ENCODE results near the gene MIEF2. TPM values are rescaled to one million over a fixed set of nuclear protein-coding genes. Genes with fewer than 3 reads are reported as not detected.

Gene MIEF2
- polyA plus RNA-seq, 1 of the 3 experiments (the other 2 are of a cell fraction), result 12.7 TPM

DNA sequence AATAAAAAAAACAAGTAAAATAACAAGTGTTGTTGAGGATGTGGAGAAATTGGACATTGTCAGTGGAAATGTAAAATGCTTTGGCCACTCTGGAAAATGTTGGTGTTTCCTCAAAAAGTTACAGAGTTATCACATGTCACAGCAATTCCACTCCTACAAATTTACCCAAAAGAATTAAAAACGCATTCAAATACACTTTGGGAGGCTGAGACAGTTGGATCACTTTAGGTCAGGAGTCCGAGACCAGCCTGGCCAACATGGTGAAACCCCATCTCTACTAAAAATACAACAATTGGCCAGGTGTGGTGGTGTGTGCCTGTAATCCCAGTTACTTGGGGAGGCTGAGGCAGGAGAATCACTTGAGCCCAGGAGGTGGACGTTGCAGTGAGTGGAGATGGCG lies 48.7 kb downstream of the MIEF2 start:
- no peak overlapping the region for H3K9ac ChIP-seq
- CTCF ChIA-PET, result no interaction called here
- H3K9me3 ChIP-seq, result no peaks in the 10 kb centered on the region
- H2AFZ ChIP-seq (ENCODE audit: low read depth), result no peak overlapping the region
- H4K20me1 ChIP-seq (ENCODE audit: insufficient read depth), result peaks cover 15% of the 10 kb centered on the region
- no peaks in the 10 kb centered on the region for H3K9me2 ChIP-seq
- no peak for DNase-seq
- H3K27me3 ChIP-seq (ENCODE audit: insufficient read depth), result no peaks in the 10 kb centered on the region
- peaks cover 4% of the 10 kb centered on the region for H3F3A ChIP-seq (replicated peaks; ENCODE audit: insufficient read depth)
- H3K4me3 ChIP-seq (ENCODE audit: low read depth in 2 of 2, low read length in 1 of 2), result no peak overlapping the region
- peaks cover 43 to 46% of the 10 kb centered on the region in 2 experiments for H3K36me3 ChIP-seq (replicated peaks in 1 of 2; ENCODE audit: control insufficient read depth in 1 of 2, insufficient read depth in 2 of 2, low read length in 1 of 2)
- H3K4me1 ChIP-seq (ENCODE audit: control insufficient read depth in 1 of 2, insufficient read depth in 2 of 2, low read depth in 1 of 2, low read length in 1 of 2), result peaks cover 8 to 12% of the 10 kb centered on the region in 2 experiments; a peak in 2 of 4 replicates
- no peak overlapping the region for H3K27ac ChIP-seq (ENCODE audit: low read depth in 2 of 2, low read length in 1 of 2)
- peaks cover 76% of the 10 kb centered on the region for H3K79me2 ChIP-seq (ENCODE audit: insufficient read depth)
- POLR2A ChIA-PET, result no interaction called here
- TF ChIP-seq, protein P1, sequence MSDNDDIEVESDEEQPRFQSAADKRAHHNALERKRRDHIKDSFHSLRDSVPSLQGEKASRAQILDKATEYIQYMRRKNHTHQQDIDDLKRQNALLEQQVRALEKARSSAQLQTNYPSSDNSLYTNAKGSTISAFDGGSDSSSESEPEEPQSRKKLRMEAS (IDR thresholded peaks at IDR 0.05; ENCODE audit: low read depth), result no peak
- TF ChIP-seq, protein P2, sequence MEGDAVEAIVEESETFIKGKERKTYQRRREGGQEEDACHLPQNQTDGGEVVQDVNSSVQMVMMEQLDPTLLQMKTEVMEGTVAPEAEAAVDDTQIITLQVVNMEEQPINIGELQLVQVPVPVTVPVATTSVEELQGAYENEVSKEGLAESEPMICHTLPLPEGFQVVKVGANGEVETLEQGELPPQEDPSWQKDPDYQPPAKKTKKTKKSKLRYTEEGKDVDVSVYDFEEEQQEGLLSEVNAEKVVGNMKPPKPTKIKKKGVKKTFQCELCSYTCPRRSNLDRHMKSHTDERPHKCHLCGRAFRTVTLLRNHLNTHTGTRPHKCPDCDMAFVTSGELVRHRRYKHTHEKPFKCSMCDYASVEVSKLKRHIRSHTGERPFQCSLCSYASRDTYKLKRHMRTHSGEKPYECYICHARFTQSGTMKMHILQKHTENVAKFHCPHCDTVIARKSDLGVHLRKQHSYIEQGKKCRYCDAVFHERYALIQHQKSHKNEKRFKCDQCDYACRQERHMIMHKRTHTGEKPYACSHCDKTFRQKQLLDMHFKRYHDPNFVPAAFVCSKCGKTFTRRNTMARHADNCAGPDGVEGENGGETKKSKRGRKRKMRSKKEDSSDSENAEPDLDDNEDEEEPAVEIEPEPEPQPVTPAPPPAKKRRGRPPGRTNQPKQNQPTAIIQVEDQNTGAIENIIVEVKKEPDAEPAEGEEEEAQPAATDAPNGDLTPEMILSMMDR (IDR thresholded peaks at IDR 0.05), result no peak
- TF ChIP-seq, protein P3, sequence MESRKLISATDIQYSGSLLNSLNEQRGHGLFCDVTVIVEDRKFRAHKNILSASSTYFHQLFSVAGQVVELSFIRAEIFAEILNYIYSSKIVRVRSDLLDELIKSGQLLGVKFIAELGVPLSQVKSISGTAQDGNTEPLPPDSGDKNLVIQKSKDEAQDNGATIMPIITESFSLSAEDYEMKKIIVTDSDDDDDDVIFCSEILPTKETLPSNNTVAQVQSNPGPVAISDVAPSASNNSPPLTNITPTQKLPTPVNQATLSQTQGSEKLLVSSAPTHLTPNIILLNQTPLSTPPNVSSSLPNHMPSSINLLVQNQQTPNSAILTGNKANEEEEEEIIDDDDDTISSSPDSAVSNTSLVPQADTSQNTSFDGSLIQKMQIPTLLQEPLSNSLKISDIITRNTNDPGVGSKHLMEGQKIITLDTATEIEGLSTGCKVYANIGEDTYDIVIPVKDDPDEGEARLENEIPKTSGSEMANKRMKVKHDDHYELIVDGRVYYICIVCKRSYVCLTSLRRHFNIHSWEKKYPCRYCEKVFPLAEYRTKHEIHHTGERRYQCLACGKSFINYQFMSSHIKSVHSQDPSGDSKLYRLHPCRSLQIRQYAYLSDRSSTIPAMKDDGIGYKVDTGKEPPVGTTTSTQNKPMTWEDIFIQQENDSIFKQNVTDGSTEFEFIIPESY (IDR thresholded peaks at IDR 0.05; ENCODE audit: borderline replicate concordance, low read depth), result no peak
- TF ChIP-seq MEF2A (IDR thresholded peaks at IDR 0.05; ENCODE audit: borderline replicate concordance, low read depth), result no peak
- no peak for TF ChIP-seq EZH2phosphoT487 (IDR thresholded peaks at IDR 0.05; ENCODE audit: borderline replicate concordance, low read depth)
- no peak for TF ChIP-seq RCOR1 (IDR thresholded peaks at IDR 0.05; ENCODE audit: low read length)
- no peak overlapping the region for H3K4me2 ChIP-seq
- 91% methylated on average over 4 of the region's 4 CpGs for WGBS (ENCODE audit: low lambda C conversion rate)

DNA sequence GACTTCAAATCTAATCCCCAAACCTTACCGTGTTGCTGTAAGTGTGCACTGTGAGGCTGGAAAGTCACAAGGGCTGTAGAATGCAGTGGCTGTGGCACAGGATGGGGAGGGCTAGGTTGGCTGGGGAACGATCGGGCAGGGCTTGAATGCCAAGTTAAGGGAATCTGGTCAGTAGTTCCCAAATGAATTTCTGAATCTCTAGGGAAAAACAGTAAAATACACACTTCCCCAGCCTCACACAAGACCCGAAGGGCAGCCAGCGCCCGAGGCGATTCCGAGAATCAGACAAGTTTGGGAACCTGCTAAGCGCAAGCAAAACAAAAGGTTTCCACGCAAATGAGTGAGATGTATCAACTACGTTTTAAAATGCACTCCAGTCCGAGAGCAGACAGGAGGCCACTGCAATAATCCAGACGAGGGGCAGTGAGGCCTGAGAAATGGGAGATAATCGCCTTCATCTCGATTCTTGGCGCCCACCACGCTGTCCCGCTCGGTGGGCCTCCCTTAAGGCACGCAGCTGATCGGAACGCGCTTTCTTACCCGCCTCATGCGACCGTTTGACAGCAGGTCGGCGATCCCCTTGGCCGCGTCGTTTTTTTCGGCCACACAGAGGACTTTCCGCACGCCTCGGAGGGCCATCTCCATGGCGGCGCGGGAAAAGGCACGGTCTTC lies 53.7 kb downstream of the MIEF2 start:
- Histone ChIP-seq H4K20me1 (ENCODE audit: insufficient read depth) (peaks cover 30% of the 10 kb centered on the region), H3F3A (replicated peaks; ENCODE audit: insufficient read depth) (no peaks in the 10 kb centered on the region)
- WGBS (ENCODE audit: low lambda C conversion rate), result 3% methylated on average over 13 of the region's 39 CpGs

More for the DNA sequence above, 53.7 kb downstream of the MIEF2 start:
- Histone ChIP-seq H3K4me2 (peak overlapping the region; percentile 86), H3K4me1 (ENCODE audit: control insufficient read depth in 1 of 2, insufficient read depth in 2 of 2, low read depth in 1 of 2, low read length in 1 of 2) (peaks cover 22 to 43% of the 10 kb centered on the region in 2 experiments; a peak in 2 of 4 replicates), H3K36me3 (replicated peaks in 1 of 2; ENCODE audit: control insufficient read depth in 1 of 2, insufficient read depth in 2 of 2, low read length in 1 of 2) (peaks cover 34 to 36% of the 10 kb centered on the region in 2 experiments), H3K79me2 (ENCODE audit: insufficient read depth) (peaks cover 95% of the 10 kb centered on the region), H3K9ac (peak overlapping the region; percentile 85), H3K9me3 (no peaks in the 10 kb centered on the region), H3K4me3 (ENCODE audit: low read depth in 2 of 2, low read length in 1 of 2) (peak overlapping the region; percentile 84 to 94), H2AFZ (ENCODE audit: low read depth) (peak overlapping the region; percentile 70; the same call in 1 of the 2 replicates), H3K27ac (ENCODE audit: low read depth in 2 of 2, low read length in 1 of 2) (peak overlapping the region; percentile 69 to 92; a peak in 3 of 4 replicates), H3K9me2 (no peaks in the 10 kb centered on the region), H3K27me3 (ENCODE audit: insufficient read depth) (no peaks in the 10 kb centered on the region)
- TF ChIP-seq POLR2AphosphoS5 (IDR thresholded peaks at IDR 0.05; ENCODE audit: low read depth, low read length) (no peak), JUND (IDR thresholded peaks at IDR 0.05) (no peak), NFIC (IDR thresholded peaks at IDR 0.05; ENCODE audit: borderline replicate concordance) (no peak), MXI1 (IDR thresholded peaks at IDR 0.05; ENCODE audit: low read depth, low read length) (no peak), MEF2A (IDR thresholded peaks at IDR 0.05; ENCODE audit: borderline replicate concordance, low read depth) (no peak), CHD2 (IDR thresholded peaks at IDR 0.05; ENCODE audit: low read length, partially characterized antibody) (no peak), FOXM1 (IDR thresholded peaks at IDR 0.05; ENCODE audit: low read depth) (no peak), RCOR1 (IDR thresholded peaks at IDR 0.05; ENCODE audit: low read length) (no peak), EP300 (IDR thresholded peaks at IDR 0.05; ENCODE audit: borderline replicate concordance in 1 of 2, low read depth in 1 of 2, low read length in 1 of 2) (no peak), FOXJ3 (CRISPR knock-in tag; IDR thresholded peaks at IDR 0.05) (no peak), ELF1 (IDR thresholded peaks at IDR 0.05) (no peak), RFX5 (IDR thresholded peaks at IDR 0.05; ENCODE audit: low read length) (no peak), TCF12 (IDR thresholded peaks at IDR 0.05) (no peak), FOSL2 (IDR thresholded peaks at IDR 0.05; ENCODE audit: borderline replicate concordance, low read depth) (no peak), EZH2phosphoT487 (IDR thresholded peaks at IDR 0.05; ENCODE audit: borderline replicate concordance, low read depth) (no peak), YY1 (IDR thresholded peaks at IDR 0.05; ENCODE audit: low read depth) (no peak)
- TF ChIP-seq, protein P4, sequence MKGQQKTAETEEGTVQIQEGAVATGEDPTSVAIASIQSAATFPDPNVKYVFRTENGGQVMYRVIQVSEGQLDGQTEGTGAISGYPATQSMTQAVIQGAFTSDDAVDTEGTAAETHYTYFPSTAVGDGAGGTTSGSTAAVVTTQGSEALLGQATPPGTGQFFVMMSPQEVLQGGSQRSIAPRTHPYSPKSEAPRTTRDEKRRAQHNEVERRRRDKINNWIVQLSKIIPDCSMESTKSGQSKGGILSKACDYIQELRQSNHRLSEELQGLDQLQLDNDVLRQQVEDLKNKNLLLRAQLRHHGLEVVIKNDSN (IDR thresholded peaks at IDR 0.05; ENCODE audit: borderline replicate concordance, low read depth), result no peak
- CTCF ChIA-PET, result interaction anchor here (0.5 kb wide), 1 partner anchor 22 kb away, joined by 3 read pairs; no protein-coding TSS in a partner anchor
- no peak for DNase-seq
- POLR2A ChIA-PET, result interaction anchor here (1.0 kb wide), 1 partner anchor 12 kb away, joined by 3 read pairs; no protein-coding TSS in a partner anchor

Data from SK-N-SH (cell line).